ENCODE results near the gene FBXO38. TPM values are rescaled to one million over a fixed set of nuclear protein-coding genes. Genes with fewer than 3 reads are reported as not detected.

FBXO38 gene
- total RNA-seq, 1 donor from 2014 or later = 64.3 TPM

DNA sequence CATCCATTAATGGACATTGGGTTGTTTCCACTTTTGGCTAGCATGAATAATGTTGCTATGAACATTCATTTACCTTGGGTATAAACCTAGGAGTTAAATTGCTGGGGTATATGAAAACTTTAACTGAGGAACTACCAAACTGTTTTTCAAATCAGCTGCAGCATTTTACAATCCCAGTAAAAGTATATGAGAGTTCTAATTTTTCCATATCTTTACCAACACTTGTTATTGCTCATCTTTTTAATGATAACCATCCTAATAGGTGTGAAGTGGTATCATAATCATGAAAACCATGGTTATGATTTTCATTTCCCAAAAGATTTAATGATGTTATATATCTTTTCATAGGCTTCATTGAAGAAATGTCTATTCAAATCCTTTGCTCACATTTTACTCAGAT is 15.5 kb upstream of the FBXO38 start:
- Mint-ChIP-seq H3K36me3 (ENCODE audit: low read depth) (no peaks in the 10 kb centered on the region), H3K27me3 (ENCODE audit: insufficient read depth) (no peaks in the 10 kb centered on the region), H3K27ac (no peak overlapping the region), H3K4me1 (ENCODE audit: low read depth) (no peaks in the 10 kb centered on the region), H3K9me3 (peaks cover 7% of the 10 kb centered on the region), H3K4me3 (no peak overlapping the region)
- intact Hi-C loops (cut with micrococcal nuclease) = no loop called here
- DNase-seq (ENCODE audit: low spot score) = no peak

DNA sequence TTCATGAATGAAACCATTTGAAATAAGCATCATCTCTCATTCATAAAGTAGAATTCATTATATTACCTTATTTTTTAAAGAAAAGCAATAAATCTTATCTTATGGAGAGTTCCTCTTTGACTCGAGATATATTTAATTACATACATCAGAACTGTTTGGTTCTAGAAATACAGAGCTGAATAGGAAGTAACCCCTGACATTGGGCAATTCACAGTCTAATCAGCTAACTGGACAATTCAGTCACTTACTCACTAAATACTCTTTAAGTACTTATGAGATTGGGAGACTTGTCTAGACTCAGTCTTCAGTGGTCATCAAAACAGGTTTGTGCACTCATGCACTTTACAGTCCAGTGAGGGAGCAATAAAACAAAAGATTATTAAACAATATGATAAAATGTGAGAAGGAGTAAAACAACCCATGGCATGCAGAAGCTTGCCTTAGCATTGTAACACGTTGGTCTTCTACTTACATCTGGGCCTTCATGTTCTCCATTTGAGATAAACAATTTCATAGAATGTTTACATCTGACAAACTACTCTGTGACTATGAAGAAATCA is 11.5 kb upstream of the FBXO38 start:
- DNase-seq (ENCODE audit: low spot score) = no peak
- intact Hi-C loops (cut with micrococcal nuclease) = loop anchor here (10.0 kb wide), 1 partner anchor 487 kb away; no protein-coding TSS in a partner anchor
- Mint-ChIP-seq H3K36me3 (ENCODE audit: low read depth) (no peaks in the 10 kb centered on the region), H3K4me3 (no peak overlapping the region), H3K4me1 (ENCODE audit: low read depth) (no peaks in the 10 kb centered on the region), H3K27ac (no peak overlapping the region), H3K27me3 (ENCODE audit: insufficient read depth) (no peaks in the 10 kb centered on the region), H3K9me3 (peaks cover 7% of the 10 kb centered on the region)

DNA sequence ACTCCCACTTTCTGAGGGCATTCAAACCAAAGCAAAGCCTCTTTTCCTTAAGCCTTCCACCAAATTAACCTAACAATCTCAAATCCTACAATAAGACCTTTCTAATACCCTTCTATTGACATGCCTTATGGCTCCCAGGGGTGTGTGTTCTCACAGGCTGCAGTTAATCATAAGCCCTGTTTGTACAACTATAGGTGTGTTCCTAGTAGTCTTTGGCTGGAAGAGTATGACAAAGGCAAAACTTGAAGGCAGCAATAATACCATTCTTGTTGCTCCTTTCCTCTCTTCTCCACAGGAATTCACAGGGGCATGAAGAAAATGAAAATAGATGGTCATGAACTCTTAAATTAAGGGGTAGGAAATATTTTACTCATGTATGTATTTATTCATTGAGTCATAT is 10.9 kb upstream of the FBXO38 start:
- H3K4me1 Mint-ChIP-seq (ENCODE audit: low read depth) = no peaks in the 10 kb centered on the region
- H3K36me3 Mint-ChIP-seq (ENCODE audit: low read depth) = peaks cover 2% of the 10 kb centered on the region
- H3K4me3 Mint-ChIP-seq = no peak overlapping the region
- no peak overlapping the region for H3K27ac Mint-ChIP-seq
- no peak for DNase-seq (ENCODE audit: low spot score)
- H3K27me3 Mint-ChIP-seq (ENCODE audit: insufficient read depth) = no peaks in the 10 kb centered on the region
- intact Hi-C loops (cut with micrococcal nuclease) = loop anchor here (10.0 kb wide), 1 partner anchor 488 kb away; no protein-coding TSS in a partner anchor
- peaks cover 10% of the 10 kb centered on the region for H3K9me3 Mint-ChIP-seq

DNA sequence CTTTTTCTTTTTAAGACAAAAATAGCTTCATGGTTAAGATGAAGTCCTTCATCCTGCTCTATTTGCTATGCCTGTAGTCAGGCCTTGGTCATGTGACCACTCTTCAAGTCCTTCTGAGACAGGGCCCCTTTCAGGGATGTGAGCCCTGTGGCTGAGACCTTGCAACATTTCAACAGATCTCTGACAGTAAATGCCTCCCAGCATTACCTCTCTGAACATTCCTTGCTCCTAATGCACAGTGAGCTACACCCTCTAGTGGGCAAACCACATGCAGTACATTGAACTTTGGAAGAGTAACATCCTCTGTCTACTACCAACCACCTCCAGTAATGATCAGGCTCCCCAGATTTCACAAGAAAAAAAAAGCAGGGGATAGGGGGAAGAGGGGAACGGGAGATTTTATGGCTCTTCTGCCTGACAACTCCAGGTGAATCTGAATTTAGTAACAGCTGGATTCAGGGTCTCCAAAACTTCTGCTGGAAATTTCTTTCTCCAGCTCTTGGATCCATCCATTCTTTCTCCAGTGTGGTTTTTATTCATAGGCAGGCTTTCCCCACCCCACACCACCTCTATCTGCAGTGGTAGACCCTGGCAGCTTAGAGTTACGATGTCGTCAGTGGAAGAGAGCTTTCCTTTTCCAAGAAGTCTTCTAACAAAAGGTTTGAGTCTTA is 8.9 kb upstream of the FBXO38 start:
- peaks cover 19% of the 10 kb centered on the region for H3K9me3 Mint-ChIP-seq
- no peaks in the 10 kb centered on the region for H3K27me3 Mint-ChIP-seq (ENCODE audit: insufficient read depth)

DNA sequence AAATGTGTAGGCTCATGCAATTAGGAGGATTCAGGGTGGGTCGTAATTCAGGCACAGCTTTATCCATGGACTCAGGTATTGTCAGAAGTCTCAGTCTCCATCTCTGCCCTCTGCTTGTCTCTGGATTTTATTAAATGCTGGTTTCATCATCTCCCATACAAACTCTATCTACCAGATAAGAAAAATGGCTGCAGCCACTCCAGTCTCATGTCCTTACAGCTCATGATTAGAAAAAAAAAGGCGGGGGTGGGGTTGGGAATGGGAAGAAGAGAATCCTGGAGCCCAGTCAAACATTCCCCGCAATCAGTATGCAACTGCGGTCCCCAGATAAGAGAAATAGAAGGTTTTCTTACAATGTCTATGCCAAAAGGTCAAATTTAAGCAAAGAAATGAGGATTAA is 7.6 kb upstream of the FBXO38 start:
- Mint-ChIP-seq H3K27me3 (ENCODE audit: insufficient read depth) (no peaks in the 10 kb centered on the region), H3K36me3 (ENCODE audit: low read depth) (peaks cover 10% of the 10 kb centered on the region), H3K4me3 (no peak overlapping the region), H3K4me1 (ENCODE audit: low read depth) (peaks cover 16% of the 10 kb centered on the region), H3K27ac (no peak overlapping the region), H3K9me3 (peaks cover 19% of the 10 kb centered on the region)
- intact Hi-C loops (cut with micrococcal nuclease) = loop anchor here (10.0 kb wide), 1 partner anchor 491 kb away; no protein-coding TSS in a partner anchor
- no peak for DNase-seq (ENCODE audit: low spot score)

More for the DNA sequence above, 8.9 kb upstream of the FBXO38 start:
- Mint-ChIP-seq H3K4me1 (ENCODE audit: low read depth) (peaks cover 7% of the 10 kb centered on the region), H3K36me3 (ENCODE audit: low read depth) (peaks cover 10% of the 10 kb centered on the region), H3K4me3 (no peak overlapping the region), H3K27ac (no peak overlapping the region)
- intact Hi-C loops (cut with micrococcal nuclease) = loop anchor here (1.0 to 10.0 kb wide), 3 partner anchors 196 to 490 kb away; no protein-coding TSS in a partner anchor
- DNase-seq (ENCODE audit: low spot score) = no peak

DNA sequence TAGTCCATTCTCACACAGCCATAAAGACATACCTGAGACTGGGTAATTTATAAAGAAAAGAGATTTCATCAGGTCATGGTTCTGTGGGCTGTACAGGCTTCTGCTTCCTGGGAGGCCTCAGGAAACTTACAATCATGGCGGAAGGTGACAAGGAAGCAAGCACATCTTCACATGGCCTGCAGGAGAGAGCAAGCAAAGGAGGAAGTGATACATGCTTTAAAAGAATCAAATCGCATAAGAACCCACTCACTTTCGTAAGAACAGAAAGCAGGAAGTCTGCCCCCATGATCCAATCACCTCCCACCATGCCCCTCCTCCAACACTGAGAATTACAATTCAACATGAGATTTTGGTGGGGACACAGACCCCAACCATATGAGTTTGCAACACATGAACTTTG is 5.1 kb upstream of the FBXO38 start:
- Mint-ChIP-seq H3K36me3 (ENCODE audit: low read depth) (peaks cover 15% of the 10 kb centered on the region), H3K4me3 (no peak overlapping the region)
- intact Hi-C loops (cut with micrococcal nuclease) = loop anchor here (10.0 kb wide), 1 partner anchor 494 kb away; no protein-coding TSS in a partner anchor

DNA sequence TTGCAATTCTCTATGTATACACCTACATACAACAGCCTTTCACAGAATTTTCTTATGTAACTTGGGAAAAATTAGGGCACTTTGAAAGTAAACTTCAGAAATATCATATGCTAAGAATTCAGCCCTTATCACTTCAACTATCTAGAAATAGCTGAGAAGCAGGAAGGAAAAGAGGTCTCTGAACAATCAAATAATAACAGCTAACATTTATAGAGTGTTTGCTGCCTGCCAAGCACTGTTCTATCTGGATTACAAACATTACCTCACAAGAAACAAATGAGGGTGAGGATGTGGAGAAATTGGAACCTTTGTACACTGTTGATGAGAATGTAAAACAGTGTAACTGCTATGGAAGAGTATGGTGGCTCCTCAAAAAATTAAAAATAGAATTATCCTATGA is 4.4 kb upstream of the FBXO38 start:
- Mint-ChIP-seq H3K27me3 (ENCODE audit: insufficient read depth) (no peaks in the 10 kb centered on the region), H3K4me1 (ENCODE audit: low read depth) (peaks cover 34% of the 10 kb centered on the region), H3K36me3 (ENCODE audit: low read depth) (peaks cover 17% of the 10 kb centered on the region), H3K27ac (no peak overlapping the region), H3K4me3 (no peak overlapping the region), H3K9me3 (peaks cover 19% of the 10 kb centered on the region)
- intact Hi-C loops (cut with micrococcal nuclease) = loop anchor here (10.0 kb wide), 1 partner anchor 495 kb away; no protein-coding TSS in a partner anchor
- no peak for DNase-seq (ENCODE audit: low spot score)

More for the DNA sequence above, 5.1 kb upstream of the FBXO38 start:
- DNase-seq (ENCODE audit: low spot score) = no peak
- Mint-ChIP-seq H3K9me3 (peaks cover 19% of the 10 kb centered on the region), H3K27ac (no peak overlapping the region), H3K27me3 (ENCODE audit: insufficient read depth) (no peaks in the 10 kb centered on the region), H3K4me1 (ENCODE audit: low read depth) (peaks cover 27% of the 10 kb centered on the region)

DNA sequence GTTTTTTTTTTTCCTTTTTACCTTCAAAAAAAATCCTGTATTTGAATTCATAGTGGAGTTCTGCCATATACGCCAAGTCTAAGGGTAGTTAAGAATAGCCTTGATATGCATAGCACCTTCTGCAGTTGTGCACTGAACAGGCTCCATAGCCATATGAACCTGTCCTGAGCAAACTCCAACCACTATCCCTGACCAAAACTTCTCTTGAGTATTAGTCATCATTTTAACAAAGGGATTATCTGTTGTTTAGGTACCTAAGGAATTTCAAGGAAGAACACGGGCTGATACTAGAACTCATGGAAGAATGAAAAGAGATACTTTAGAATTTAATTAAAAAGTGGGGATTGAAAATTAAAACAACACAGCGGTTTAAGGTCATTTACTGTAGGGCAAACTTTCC is 1.9 kb upstream of the FBXO38 start:
- intact Hi-C loops (cut with micrococcal nuclease) = loop anchor here (2.0 to 10.0 kb wide), 5 partner anchors 239 to 1935 kb away; partner anchors contain the start of genes JAKMIP2, PPARGC1B and TCERG1
- H3K27ac Mint-ChIP-seq = no peak overlapping the region
- H3K36me3 Mint-ChIP-seq (ENCODE audit: low read depth) = peaks cover 30% of the 10 kb centered on the region
- peaks cover 60% of the 10 kb centered on the region for H3K4me1 Mint-ChIP-seq (ENCODE audit: low read depth)
- H3K27me3 Mint-ChIP-seq (ENCODE audit: insufficient read depth) = no peaks in the 10 kb centered on the region
- no peak overlapping the region for H3K4me3 Mint-ChIP-seq
- H3K9me3 Mint-ChIP-seq = peaks cover 19% of the 10 kb centered on the region
- no peak for DNase-seq (ENCODE audit: low spot score)

DNA sequence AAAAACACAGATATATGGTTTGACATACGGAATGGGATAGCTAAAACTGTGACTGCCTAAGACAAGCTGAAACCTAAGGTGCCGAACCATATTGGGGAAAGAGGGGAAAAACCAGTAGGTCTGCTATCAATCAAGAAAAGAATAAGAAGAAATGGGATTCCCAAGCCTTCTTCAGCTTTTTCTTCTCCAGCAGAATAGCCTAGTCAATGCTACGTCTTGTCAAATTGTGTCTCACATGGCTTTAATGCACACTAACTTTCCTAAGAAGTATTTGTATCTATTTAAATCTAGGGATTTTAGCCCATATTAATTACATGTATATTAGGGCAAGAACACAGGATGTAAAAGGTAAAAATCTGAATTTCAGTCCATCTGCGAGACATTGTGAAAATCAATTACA is 797 bp upstream of the FBXO38 start:
- peak overlapping the region; percentile 94 for H3K4me3 Mint-ChIP-seq
- no peaks in the 10 kb centered on the region for H3K27me3 Mint-ChIP-seq (ENCODE audit: insufficient read depth)
- intact Hi-C loops (cut with micrococcal nuclease) = loop anchor here (1.0 to 10.0 kb wide), 9 partner anchors 18 to 1936 kb away; partner anchors contain the start of genes GRPEL2, JAKMIP2, PPARGC1B and TCERG1
- no peak for DNase-seq (ENCODE audit: low spot score)
- H3K9me3 Mint-ChIP-seq = peaks cover 15% of the 10 kb centered on the region
- H3K36me3 Mint-ChIP-seq (ENCODE audit: low read depth) = peaks cover 34% of the 10 kb centered on the region
- peaks cover 66% of the 10 kb centered on the region for H3K4me1 Mint-ChIP-seq (ENCODE audit: low read depth)
- H3K27ac Mint-ChIP-seq = peak overlapping the region; percentile 99

DNA sequence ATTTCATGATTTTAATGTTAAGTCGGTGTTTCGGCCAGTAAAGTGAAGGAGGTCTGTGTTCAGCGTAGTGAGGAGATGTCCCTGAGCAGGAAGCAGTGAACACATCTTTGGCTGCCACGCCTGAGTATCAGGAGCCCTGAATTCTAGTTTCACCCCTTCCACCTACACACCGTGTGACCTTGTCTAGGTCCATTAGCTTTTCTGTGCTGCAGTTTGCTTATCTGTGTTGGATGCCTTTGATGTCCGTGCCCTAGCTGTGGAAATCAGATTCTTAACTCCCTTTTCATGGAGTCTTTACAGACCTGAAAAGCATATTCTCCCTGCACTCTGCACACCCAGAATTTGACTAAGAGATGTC is 601 bp downstream of the FBXO38 start:
- Mint-ChIP-seq H3K27me3 (ENCODE audit: insufficient read depth) (no peaks in the 10 kb centered on the region), H3K4me3 (peak overlapping the region; percentile 94), H3K4me1 (ENCODE audit: low read depth) (peaks cover 74% of the 10 kb centered on the region), H3K9me3 (peaks cover under 1% of the 10 kb centered on the region), H3K36me3 (ENCODE audit: low read depth) (peaks cover 32% of the 10 kb centered on the region), H3K27ac (peak overlapping the region; percentile 99)
- DNase-seq (ENCODE audit: low spot score) = peak; percentile 9
- intact Hi-C loops (cut with micrococcal nuclease) = loop anchor here (2.0 to 10.0 kb wide), 6 partner anchors 423 to 1937 kb away; partner anchors contain the start of genes CSNK1A1, HMGXB3, JAKMIP2 and PPARGC1B

DNA sequence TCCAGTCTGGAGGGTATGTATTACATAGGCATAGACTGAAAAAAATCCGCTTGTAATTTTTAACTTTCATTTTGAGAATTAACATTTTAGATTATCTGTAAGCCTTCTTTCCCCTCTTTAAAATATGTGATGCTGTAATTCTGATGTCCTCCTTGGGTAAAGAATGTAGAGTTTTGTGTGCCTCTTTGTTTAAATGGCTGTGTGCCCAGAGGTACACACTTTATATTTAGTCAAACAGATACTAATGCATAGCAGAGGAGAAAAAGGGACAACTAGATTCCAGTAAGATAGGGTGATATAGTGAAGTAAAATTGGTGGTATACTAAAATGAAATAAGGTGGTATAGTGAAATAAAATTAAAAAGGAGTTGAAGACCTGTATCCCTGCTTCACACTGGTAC is 1.3 kb downstream of the FBXO38 start:
- peaks cover 67% of the 10 kb centered on the region for H3K4me1 Mint-ChIP-seq (ENCODE audit: low read depth)
- peak overlapping the region; percentile 99 for H3K27ac Mint-ChIP-seq
- intact Hi-C loops (cut with micrococcal nuclease) = loop anchor here (2.0 to 10.0 kb wide), 3 partner anchors 1166 to 1616 kb away; partner anchors contain the start of genes CSNK1A1, HMGXB3, PPARGC1B and TIGD6
- H3K4me3 Mint-ChIP-seq = peak overlapping the region; percentile 94
- H3K9me3 Mint-ChIP-seq = no peaks in the 10 kb centered on the region
- H3K36me3 Mint-ChIP-seq (ENCODE audit: low read depth) = peaks cover 32% of the 10 kb centered on the region
- H3K27me3 Mint-ChIP-seq (ENCODE audit: insufficient read depth) = no peaks in the 10 kb centered on the region
- DNase-seq (ENCODE audit: low spot score) = no peak

DNA sequence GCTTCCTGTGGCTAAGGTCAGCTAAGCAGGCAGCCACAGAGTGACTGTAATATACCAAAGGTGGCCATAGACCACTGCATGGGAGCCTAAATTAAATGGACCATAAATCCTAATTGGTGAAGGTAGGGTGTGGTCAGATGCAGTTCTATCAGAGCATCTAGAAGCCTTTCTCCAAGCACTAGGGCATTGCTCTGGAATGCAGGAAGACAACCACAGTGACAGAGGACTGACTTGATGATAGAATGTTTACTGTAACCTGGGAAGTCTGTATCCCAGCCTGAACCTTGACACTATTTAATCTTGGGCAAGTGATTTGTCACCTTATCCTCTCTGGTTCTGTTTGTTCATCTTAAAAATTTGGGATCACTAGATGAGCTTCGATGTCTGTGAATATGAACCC is 2.3 kb downstream of the FBXO38 start:
- Mint-ChIP-seq H3K9me3 (no peaks in the 10 kb centered on the region), H3K27me3 (ENCODE audit: insufficient read depth) (no peaks in the 10 kb centered on the region), H3K4me3 (peak overlapping the region; percentile 94), H3K36me3 (ENCODE audit: low read depth) (peaks cover 36% of the 10 kb centered on the region), H3K27ac (no peak overlapping the region), H3K4me1 (ENCODE audit: low read depth) (peaks cover 68% of the 10 kb centered on the region)
- intact Hi-C loops (cut with micrococcal nuclease) = loop anchor here (10.0 kb wide), 1 partner anchor 1349 kb away; the partner anchor contains the start of gene PPARGC1B
- no peak for DNase-seq (ENCODE audit: low spot score)

DNA sequence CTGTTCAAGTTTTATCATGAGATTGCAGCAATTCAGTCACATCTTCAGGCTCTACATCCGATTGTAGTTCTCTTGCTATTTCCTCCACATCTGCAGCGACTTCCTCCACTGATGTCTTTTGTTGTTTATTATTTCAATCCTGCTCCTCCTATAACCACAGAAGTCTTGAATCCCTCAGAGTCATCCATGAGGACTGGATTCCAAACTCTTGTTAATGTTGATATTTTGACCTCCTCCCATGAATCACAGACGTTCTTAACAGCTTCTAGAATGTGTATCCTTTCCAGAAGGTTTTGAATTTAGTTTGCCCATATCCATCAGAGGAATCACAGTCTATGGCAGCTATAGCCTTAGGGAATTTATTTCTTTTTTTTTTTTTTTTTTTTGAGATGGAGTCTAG is 3.6 kb downstream of the FBXO38 start:
- no peaks in the 10 kb centered on the region for H3K9me3 Mint-ChIP-seq
- peak overlapping the region; percentile 9 for H3K27ac Mint-ChIP-seq
- H3K4me1 Mint-ChIP-seq (ENCODE audit: low read depth) = peaks cover 73% of the 10 kb centered on the region
- H3K36me3 Mint-ChIP-seq (ENCODE audit: low read depth) = peaks cover 40% of the 10 kb centered on the region
- H3K27me3 Mint-ChIP-seq (ENCODE audit: insufficient read depth) = no peaks in the 10 kb centered on the region
- intact Hi-C loops (cut with micrococcal nuclease) = loop anchor here (10.0 kb wide), 1 partner anchor 1347 kb away; the partner anchor contains the start of gene PPARGC1B
- peak overlapping the region; percentile 9 for H3K4me3 Mint-ChIP-seq
- DNase-seq (ENCODE audit: low spot score) = no peak

All from activated T-helper 1 cell treated with anti-CD3 and anti-CD28 coated beads, Interleukin-12 subunit alpha, Interleukin-12 subunit beta, Interleukin-2, Interleukin-4 antibody, amounts not matched to agents 30 ng/mL and 10 ng/mL and 1 ng/mL, durations not matched to agents 14 hours and 24 hours and 36 hours (primary cell).